Measurements from ENCODE around the gene DUS4L. TPM values are rescaled to one million over a fixed set of nuclear protein-coding genes. Genes with fewer than 3 reads are reported as not detected.
A peak's percentile ranks its signal among the peaks of the same experiment; 100 is the strongest.

DUS4L gene
- total and polyA plus RNA-seq, 2 of the 13 experiments (the other 11 are each of a cell fraction or from before 2014, with no cell fraction given): 5.6 to 9.8 TPM

DNA sequence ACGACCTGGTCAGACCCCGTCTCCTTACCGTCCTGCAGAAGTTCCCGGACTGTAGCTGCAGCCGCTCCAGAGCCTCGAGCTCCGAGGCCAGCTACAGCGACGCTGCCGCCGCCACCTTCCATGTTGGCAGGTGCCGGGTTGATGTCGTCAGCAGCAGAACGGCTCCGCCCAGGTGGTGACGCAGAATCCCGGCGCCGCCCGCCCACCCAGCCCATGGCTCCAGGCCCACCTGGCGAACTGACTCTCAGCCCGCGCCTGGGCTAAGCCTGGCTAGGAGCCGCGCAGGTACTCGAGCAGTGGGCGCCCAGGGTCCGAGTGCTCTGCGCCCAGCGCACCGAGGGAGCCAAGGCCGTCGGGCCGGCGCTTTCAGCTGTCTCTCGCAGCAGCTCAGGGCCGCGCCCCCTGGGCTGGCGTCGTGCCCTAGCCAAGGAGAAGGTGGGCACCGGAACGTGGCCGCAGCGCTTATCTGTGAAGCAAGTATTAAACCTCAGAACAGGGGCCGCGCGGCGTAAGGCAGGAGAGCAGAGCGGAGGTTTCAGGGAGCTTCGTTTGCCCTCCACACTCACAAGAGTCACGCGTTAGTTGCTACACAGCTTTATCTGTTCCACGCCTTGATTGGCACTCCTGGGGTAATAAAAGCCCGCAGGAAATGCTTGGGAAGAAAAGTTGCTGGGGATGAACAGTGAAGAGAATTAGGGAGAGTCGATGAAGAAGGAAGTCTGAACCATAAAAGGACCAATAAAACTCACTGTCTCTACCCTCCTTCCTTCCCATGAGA, at the start of gene DUS4L, which contains the start of gene COG5 (continued):
- TF ChIP-seq ZNF782 (CRISPR knock-in tag; IDR thresholded peaks at IDR 0.05; ENCODE audit: borderline replicate concordance) (peak; percentile 65; the same call in 1 of the 2 replicates), NR2C2 (CRISPR knock-in tag; IDR thresholded peaks at IDR 0.05; ENCODE audit: borderline replicate concordance) (peak; percentile 36; the same call in 1 of the 2 replicates), PAF1 (CRISPR knock-in tag; IDR thresholded peaks at IDR 0.05) (no peak), GFI1 (CRISPR knock-in tag; IDR thresholded peaks at IDR 0.05; ENCODE audit: borderline replicate concordance) (peak; percentile 83), MBD4 (IDR thresholded peaks at IDR 0.05; ENCODE audit: borderline replicate concordance, low read length) (no peak), ZFP82 (CRISPR knock-in tag; IDR thresholded peaks at IDR 0.05; ENCODE audit: borderline replicate concordance) (no peak), ZNF749 (CRISPR knock-in tag; IDR thresholded peaks at IDR 0.05; ENCODE audit: borderline replicate concordance) (peak; percentile 92), NFE2L1 (CRISPR knock-in tag; IDR thresholded peaks at IDR 0.05; ENCODE audit: borderline replicate concordance) (no peak), ZNF468 (CRISPR knock-in tag; IDR thresholded peaks at IDR 0.05) (peak; percentile 60; the same call in 1 of the 2 replicates), CAMTA2 (CRISPR knock-in tag; IDR thresholded peaks at IDR 0.05; ENCODE audit: borderline replicate concordance) (0 out of 2 replicates have a peak, but pooled peaks have one; percentile 73), HMG20B (CRISPR knock-in tag; conservative IDR thresholded peaks at IDR 0.05) (no peak; the same call in 1 of the 2 replicates), NFATC3 (CRISPR knock-in tag; IDR thresholded peaks at IDR 0.05) (peak; percentile 78; the same call in 1 of the 2 replicates), PPARG (CRISPR knock-in tag; conservative IDR thresholded peaks at IDR 0.05) (peak; percentile 40; the same call in 1 of the 2 replicates), CEBPG (CRISPR knock-in tag; IDR thresholded peaks at IDR 0.05) (peak; percentile 71), YEATS2 (CRISPR knock-in tag; IDR thresholded peaks at IDR 0.05; ENCODE audit: borderline replicate concordance) (peak; percentile 90), DNMT1 (CRISPR knock-in tag; IDR thresholded peaks at IDR 0.05) (no peak), ZNF678 (CRISPR knock-in tag; IDR thresholded peaks at IDR 0.05) (peak; percentile 73; the same call in 1 of the 2 replicates), GPN1 (CRISPR knock-in tag; IDR thresholded peaks at IDR 0.05; ENCODE audit: borderline replicate concordance) (0 out of 2 replicates have a peak, but pooled peaks have one; percentile 23)
- TF ChIP-seq, protein P1, sequence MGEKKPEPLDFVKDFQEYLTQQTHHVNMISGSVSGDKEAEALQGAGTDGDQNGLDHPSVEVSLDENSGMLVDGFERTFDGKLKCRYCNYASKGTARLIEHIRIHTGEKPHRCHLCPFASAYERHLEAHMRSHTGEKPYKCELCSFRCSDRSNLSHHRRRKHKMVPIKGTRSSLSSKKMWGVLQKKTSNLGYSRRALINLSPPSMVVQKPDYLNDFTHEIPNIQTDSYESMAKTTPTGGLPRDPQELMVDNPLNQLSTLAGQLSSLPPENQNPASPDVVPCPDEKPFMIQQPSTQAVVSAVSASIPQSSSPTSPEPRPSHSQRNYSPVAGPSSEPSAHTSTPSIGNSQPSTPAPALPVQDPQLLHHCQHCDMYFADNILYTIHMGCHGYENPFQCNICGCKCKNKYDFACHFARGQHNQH (CRISPR knock-in tag; IDR thresholded peaks at IDR 0.05): peak; percentile 89
- TF ChIP-seq, protein P2, sequence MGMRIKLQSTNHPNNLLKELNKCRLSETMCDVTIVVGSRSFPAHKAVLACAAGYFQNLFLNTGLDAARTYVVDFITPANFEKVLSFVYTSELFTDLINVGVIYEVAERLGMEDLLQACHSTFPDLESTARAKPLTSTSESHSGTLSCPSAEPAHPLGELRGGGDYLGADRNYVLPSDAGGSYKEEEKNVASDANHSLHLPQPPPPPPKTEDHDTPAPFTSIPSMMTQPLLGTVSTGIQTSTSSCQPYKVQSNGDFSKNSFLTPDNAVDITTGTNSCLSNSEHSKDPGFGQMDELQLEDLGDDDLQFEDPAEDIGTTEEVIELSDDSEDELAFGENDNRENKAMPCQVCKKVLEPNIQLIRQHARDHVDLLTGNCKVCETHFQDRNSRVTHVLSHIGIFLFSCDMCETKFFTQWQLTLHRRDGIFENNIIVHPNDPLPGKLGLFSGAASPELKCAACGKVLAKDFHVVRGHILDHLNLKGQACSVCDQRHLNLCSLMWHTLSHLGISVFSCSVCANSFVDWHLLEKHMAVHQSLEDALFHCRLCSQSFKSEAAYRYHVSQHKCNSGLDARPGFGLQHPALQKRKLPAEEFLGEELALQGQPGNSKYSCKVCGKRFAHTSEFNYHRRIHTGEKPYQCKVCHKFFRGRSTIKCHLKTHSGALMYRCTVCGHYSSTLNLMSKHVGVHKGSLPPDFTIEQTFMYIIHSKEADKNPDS (CRISPR knock-in tag; IDR thresholded peaks at IDR 0.05): 0 out of 2 replicates have a peak, but pooled peaks have one; percentile 5
- TF ChIP-seq, protein P3, sequence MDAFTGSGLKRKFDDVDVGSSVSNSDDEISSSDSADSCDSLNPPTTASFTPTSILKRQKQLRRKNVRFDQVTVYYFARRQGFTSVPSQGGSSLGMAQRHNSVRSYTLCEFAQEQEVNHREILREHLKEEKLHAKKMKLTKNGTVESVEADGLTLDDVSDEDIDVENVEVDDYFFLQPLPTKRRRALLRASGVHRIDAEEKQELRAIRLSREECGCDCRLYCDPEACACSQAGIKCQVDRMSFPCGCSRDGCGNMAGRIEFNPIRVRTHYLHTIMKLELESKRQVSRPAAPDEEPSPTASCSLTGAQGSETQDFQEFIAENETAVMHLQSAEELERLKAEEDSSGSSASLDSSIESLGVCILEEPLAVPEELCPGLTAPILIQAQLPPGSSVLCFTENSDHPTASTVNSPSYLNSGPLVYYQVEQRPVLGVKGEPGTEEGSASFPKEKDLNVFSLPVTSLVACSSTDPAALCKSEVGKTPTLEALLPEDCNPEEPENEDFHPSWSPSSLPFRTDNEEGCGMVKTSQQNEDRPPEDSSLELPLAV (CRISPR knock-in tag; conservative IDR thresholded peaks at IDR 0.05; ENCODE audit: low read depth): no peak
- TF ChIP-seq, protein P4, sequence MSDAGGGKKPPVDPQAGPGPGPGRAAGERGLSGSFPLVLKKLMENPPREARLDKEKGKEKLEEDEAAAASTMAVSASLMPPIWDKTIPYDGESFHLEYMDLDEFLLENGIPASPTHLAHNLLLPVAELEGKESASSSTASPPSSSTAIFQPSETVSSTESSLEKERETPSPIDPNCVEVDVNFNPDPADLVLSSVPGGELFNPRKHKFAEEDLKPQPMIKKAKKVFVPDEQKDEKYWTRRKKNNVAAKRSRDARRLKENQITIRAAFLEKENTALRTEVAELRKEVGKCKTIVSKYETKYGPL (CRISPR knock-in tag; IDR thresholded peaks at IDR 0.05): no peak
- TF ChIP-seq, protein P5, sequence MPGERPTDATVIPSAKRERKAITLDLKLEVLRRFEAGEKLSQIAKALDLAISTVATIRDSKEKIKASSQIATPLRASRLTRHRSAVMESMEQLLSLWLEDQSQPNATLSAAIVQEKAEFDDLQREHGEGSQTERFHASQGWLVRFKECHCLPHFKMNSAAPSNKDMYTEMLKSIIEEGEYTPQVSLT (CRISPR knock-in tag; IDR thresholded peaks at IDR 0.05; ENCODE audit: borderline replicate concordance, low read depth): no peak
